Measurements from ENCODE around the gene GRID1. TPM values are rescaled to one million over a fixed set of nuclear protein-coding genes. Genes with fewer than 3 reads are reported as not detected.

GRID1 gene
- total RNA-seq, 3 donors from 2014 or later, result 2.3 to 8.5 (median 5.9) TPM

GRCh38 chr10:85612833-85613232 is 753.8 kb downstream of the GRID1 start:
- Histone ChIP-seq H3K27ac (no peak overlapping the region), H3K36me3 (no peaks in the 10 kb centered on the region), H3K9me3 (no peaks in the 10 kb centered on the region), H3K4me3 (no peak overlapping the region), H3K4me1 (no peaks in the 10 kb centered on the region), H3K27me3 (no peaks in the 10 kb centered on the region)
- intact Hi-C loops (cut with DNase I; ENCODE audit: low total_unique reads), result no loop called here
- DNase-seq (ENCODE audit: low spot score in 2 of 2), result no peak
- TF ChIP-seq CTCF (IDR thresholded peaks at IDR 0.05) (no peak), POLR2AphosphoS5 (IDR thresholded peaks at IDR 0.05) (no peak), POLR2A (IDR thresholded peaks at IDR 0.05) (no peak)

GRCh38 chr10:85612378-85612775 is 754.2 kb downstream of the GRID1 start:
- no peak overlapping the region for H3K4me3 ChIP-seq
- H3K27ac ChIP-seq, result no peak overlapping the region
- H3K27me3 ChIP-seq, result no peaks in the 10 kb centered on the region
- H3K4me1 ChIP-seq, result no peaks in the 10 kb centered on the region
- H3K36me3 ChIP-seq, result no peaks in the 10 kb centered on the region
- no peak for TF ChIP-seq POLR2AphosphoS5 (IDR thresholded peaks at IDR 0.05)
- no peak for TF ChIP-seq POLR2A (IDR thresholded peaks at IDR 0.05)
- TF ChIP-seq CTCF (IDR thresholded peaks at IDR 0.05), result no peak
- DNase-seq (ENCODE audit: low spot score in 2 of 2), result no peak
- intact Hi-C loops (cut with DNase I; ENCODE audit: low total_unique reads), result no loop called here
- no peaks in the 10 kb centered on the region for H3K9me3 ChIP-seq

- no peaks in the 10 kb centered on the region for H3K27me3 ChIP-seq
- TF ChIP-seq POLR2A (IDR thresholded peaks at IDR 0.05), result no peak
- no peak for TF ChIP-seq CTCF (IDR thresholded peaks at IDR 0.05)
- TF ChIP-seq POLR2AphosphoS5 (IDR thresholded peaks at IDR 0.05), result no peak
- DNase-seq (ENCODE audit: low spot score in 2 of 2), result no peak
- H3K9me3 ChIP-seq, result no peaks in the 10 kb centered on the region
- H3K4me1 ChIP-seq, result no peaks in the 10 kb centered on the region
- H3K36me3 ChIP-seq, result no peaks in the 10 kb centered on the region
- no peak overlapping the region for H3K4me3 ChIP-seq
- H3K27ac ChIP-seq, result no peak overlapping the region
- intact Hi-C loops (cut with DNase I; ENCODE audit: low total_unique reads), result no loop called here
These were observed 754.7 kb downstream of the GRID1 start for GRCh38 chr10:85611746-85612377.

GRCh38 chr10:85611093-85611740 is 755.4 kb downstream of the GRID1 start:
- DNase-seq (ENCODE audit: low spot score in 2 of 2), result no peak
- H3K4me3 ChIP-seq, result no peak overlapping the region
- no peaks in the 10 kb centered on the region for H3K9me3 ChIP-seq
- H3K36me3 ChIP-seq, result no peaks in the 10 kb centered on the region
- intact Hi-C loops (cut with DNase I; ENCODE audit: low total_unique reads), result no loop called here
- H3K27me3 ChIP-seq, result no peaks in the 10 kb centered on the region
- no peaks in the 10 kb centered on the region for H3K4me1 ChIP-seq
- TF ChIP-seq POLR2A (IDR thresholded peaks at IDR 0.05) (no peak), CTCF (IDR thresholded peaks at IDR 0.05) (no peak), POLR2AphosphoS5 (IDR thresholded peaks at IDR 0.05) (no peak)
- no peak overlapping the region for H3K27ac ChIP-seq

GRCh38 chr10:85610381-85611092 is 756.1 kb downstream of the GRID1 start:
- Histone ChIP-seq H3K36me3 (no peaks in the 10 kb centered on the region), H3K4me1 (no peaks in the 10 kb centered on the region), H3K27ac (no peak overlapping the region), H3K4me3 (no peak overlapping the region), H3K9me3 (no peaks in the 10 kb centered on the region), H3K27me3 (no peaks in the 10 kb centered on the region)
- no peak for TF ChIP-seq POLR2A (IDR thresholded peaks at IDR 0.05)
- no peak for DNase-seq (ENCODE audit: low spot score in 2 of 2)
- intact Hi-C loops (cut with DNase I; ENCODE audit: low total_unique reads), result no loop called here

Measured in breast epithelium (tissue), 4 donors.